Mesendoderm (in vitro differentiated cells): ENCODE measurements around the gene CATSPER3.

ENCODE experiments used
- DNase-seq: peaks from one replicate; pipeline ENCODE4 v3.0.0; 2013
- H2AK5ac ChIP-seq: 2 replicates; pipeline ENCODE4 v1.6.1; 2013; ENCODE audit warnings: low read length, inconsistent platforms
- H2BK120ac ChIP-seq: 2 replicates; pipeline ENCODE4 v1.6.1; 2013; ENCODE audit warnings: low read depth, mild to moderate bottlenecking, low read length, moderate library complexity, mixed read lengths
- H2BK15ac ChIP-seq: replicated peaks from 2 replicates; pipeline ENCODE4 v1.6.1; 2013; ENCODE audit warnings: low read depth, mild to moderate bottlenecking, moderate library complexity
- H2BK5ac ChIP-seq: 2 replicates; pipeline ENCODE4 v1.6.1; 2013; ENCODE audit warnings: low read length, inconsistent platforms
- H3K18ac ChIP-seq: 2 replicates; pipeline ENCODE4 v1.6.1; 2013; ENCODE audit warnings: mild to moderate bottlenecking, low read length, mixed read lengths
- H3K23ac ChIP-seq: one replicate; pipeline ENCODE4 v1.6.1; 2013; ENCODE audit warnings: low read length
- H3K27ac ChIP-seq: 2 replicates; pipeline ENCODE4 v1.5.1; 2013; ENCODE audit warnings: low read depth, mild to moderate bottlenecking, inconsistent platforms, low read length, moderate library complexity
- H3K27me3 ChIP-seq: 2 replicates; pipeline ENCODE4 v1.6.1; 2013; ENCODE audit warnings: low read length, control low read depth, mild to moderate bottlenecking, inconsistent platforms; ENCODE audit not compliant: insufficient read depth, poor library complexity
- H3K36me3 ChIP-seq: 2 replicates; pipeline ENCODE4 v1.6.1; 2013; ENCODE audit warnings: low read length, inconsistent platforms; ENCODE audit not compliant: control insufficient read depth, insufficient read depth
- H3K4ac ChIP-seq: one replicate; pipeline ENCODE4 v1.6.1; 2013; ENCODE audit warnings: low read depth, mild to moderate bottlenecking, low read length, moderate library complexity
- H3K4me1 ChIP-seq: 2 replicates; pipeline ENCODE4 v1.6.1; 2013; ENCODE audit warnings: low read depth, low read length, inconsistent platforms; ENCODE audit not compliant: control insufficient read depth
- H3K4me2 ChIP-seq: 2 replicates; pipeline ENCODE4 v1.6.1; 2013; ENCODE audit warnings: low read length
- H3K4me3 ChIP-seq: 2 replicates; pipeline ENCODE4 v1.5.1; 2013; ENCODE audit warnings: mild to moderate bottlenecking, low read length
- H3K56ac ChIP-seq: one replicate; pipeline ENCODE4 v1.6.1; 2013; ENCODE audit warnings: low read length
- H3K79me1 ChIP-seq: 2 replicates; pipeline ENCODE4 v1.6.1; 2013; ENCODE audit warnings: low read length, inconsistent platforms
- H3K79me2 ChIP-seq: 2 replicates; pipeline ENCODE4 v1.6.1; 2013; ENCODE audit warnings: mild to moderate bottlenecking, low read length; ENCODE audit not compliant: control insufficient read depth, insufficient read depth
- H3K9ac ChIP-seq: 2 replicates; pipeline ENCODE4 v1.6.1; 2013; ENCODE audit warnings: low read length, inconsistent platforms
- H4K5ac ChIP-seq: one replicate; pipeline ENCODE4 v1.6.1; 2013; ENCODE audit warnings: low read length
- H4K8ac ChIP-seq: one replicate; pipeline ENCODE4 v1.6.1; 2013; ENCODE audit warnings: low read depth, mild to moderate bottlenecking, control low read depth, low read length, moderate library complexity
- WGBS: extraction: QIAGEN DNeasy Blood & Tissue Kit; methylation state at CpG from one replicate; pipeline ENCODE4 v1.1.7; 2013; ENCODE audit warnings: low lambda C conversion rate, missing lambda C conversion rate; ENCODE audit not compliant: insufficient coverage; ENCODE audit errors: extremely low coverage; 5-methylcytosine and 5-hydroxymethylcytosine counted together

The CATSPER3 gene

GRCh38 chr5:135034236-135034962 is 66.7 kb downstream of the CATSPER3 start:
- Histone ChIP-seq H3K4me3 (no peak overlapping the region), H3K4ac (no peak overlapping the region)
- DNase-seq: peak; percentile 81

GRCh38 chr5:135034963-135035677 is 67.4 kb downstream of the CATSPER3 start:
- no peak overlapping the region for H3K4me2 ChIP-seq
- no peak overlapping the region for H2BK120ac ChIP-seq
- H3K23ac ChIP-seq: peak overlapping the region; percentile 89
- no peak overlapping the region for H3K4me3 ChIP-seq
- no peak overlapping the region for H2AK5ac ChIP-seq
- no peaks in the 10 kb centered on the region for H3K36me3 ChIP-seq
- no peak overlapping the region for H4K8ac ChIP-seq
- H3K27me3 ChIP-seq: peaks cover 52% of the 10 kb centered on the region
- no peak for DNase-seq
- H3K4me1 ChIP-seq: no peaks in the 10 kb centered on the region
- no peak overlapping the region for H3K9ac ChIP-seq
- no peak overlapping the region for H3K4ac ChIP-seq
- H4K5ac ChIP-seq: no peak overlapping the region
- H3K18ac ChIP-seq: no peak overlapping the region
- H2BK5ac ChIP-seq: no peak overlapping the region
- peak overlapping the region; percentile 9 for H3K56ac ChIP-seq
- no peaks in the 10 kb centered on the region for H3K79me1 ChIP-seq
- H2BK15ac ChIP-seq: no peak overlapping the region
- WGBS: no CpG with 5 or more reads among the region's 14 CpGs
- no peak overlapping the region for H3K27ac ChIP-seq
- no peaks in the 10 kb centered on the region for H3K79me2 ChIP-seq

More at GRCh38 chr5:135034236-135034962, 66.7 kb downstream of the CATSPER3 start:
- H3K4me2 ChIP-seq: peak overlapping the region; percentile 70
- H2BK15ac ChIP-seq: no peak overlapping the region
- H4K8ac ChIP-seq: no peak overlapping the region
- no peaks in the 10 kb centered on the region for H3K79me2 ChIP-seq
- WGBS: no CpG with 5 or more reads among the region's 65 CpGs
- no peak overlapping the region for H2AK5ac ChIP-seq
- H3K56ac ChIP-seq: peak overlapping the region; percentile 86
- no peak overlapping the region for H2BK120ac ChIP-seq
- H3K18ac ChIP-seq: peak overlapping the region; percentile 82
- no peak overlapping the region for H2BK5ac ChIP-seq
- H3K9ac ChIP-seq: peak overlapping the region; percentile 61
- H3K23ac ChIP-seq: no peak overlapping the region
- no peaks in the 10 kb centered on the region for H3K36me3 ChIP-seq
- peak overlapping the region; percentile 35 for H3K27ac ChIP-seq
- H3K79me1 ChIP-seq: no peaks in the 10 kb centered on the region
- H3K4me1 ChIP-seq: no peaks in the 10 kb centered on the region
- H4K5ac ChIP-seq: no peak overlapping the region
- H3K27me3 ChIP-seq: peaks cover 54% of the 10 kb centered on the region

- Histone ChIP-seq H3K27ac (no peak overlapping the region), H3K18ac (no peak overlapping the region), H3K4me3 (no peak overlapping the region), H3K9ac (no peak overlapping the region), H4K8ac (no peak overlapping the region), H3K23ac (peak overlapping the region; percentile 89), H3K56ac (no peak overlapping the region), H4K5ac (no peak overlapping the region), H2BK15ac (no peak overlapping the region), H3K27me3 (peaks cover 56% of the 10 kb centered on the region), H3K4me1 (no peaks in the 10 kb centered on the region), H2BK120ac (no peak overlapping the region), H3K79me1 (no peaks in the 10 kb centered on the region), H3K36me3 (no peaks in the 10 kb centered on the region), H3K79me2 (no peaks in the 10 kb centered on the region), H3K4me2 (no peak overlapping the region), H3K4ac (no peak overlapping the region), H2AK5ac (no peak overlapping the region), H2BK5ac (no peak overlapping the region)
- no CpG with 5 or more reads among the region's 6 CpGs for WGBS
- no peak for DNase-seq
These were observed 67.9 kb downstream of the CATSPER3 start for GRCh38 chr5:135035678-135036030.

- no peaks in the 10 kb centered on the region for H3K79me1 ChIP-seq
- no peak for DNase-seq
- H4K5ac ChIP-seq: no peak overlapping the region
- no peak overlapping the region for H4K8ac ChIP-seq
- H3K36me3 ChIP-seq: no peaks in the 10 kb centered on the region
- no peak overlapping the region for H3K4ac ChIP-seq
- no peak overlapping the region for H3K23ac ChIP-seq
- no peak overlapping the region for H3K27ac ChIP-seq
- H2AK5ac ChIP-seq: no peak overlapping the region
- no peak overlapping the region for H2BK15ac ChIP-seq
- H3K4me2 ChIP-seq: no peak overlapping the region
- no peaks in the 10 kb centered on the region for H3K79me2 ChIP-seq
- H3K4me3 ChIP-seq: no peak overlapping the region
- no peak overlapping the region for H2BK5ac ChIP-seq
- no CpG with 5 or more reads among the region's 4 CpGs for WGBS
- no peak overlapping the region for H3K9ac ChIP-seq
- H3K56ac ChIP-seq: no peak overlapping the region
- no peaks in the 10 kb centered on the region for H3K4me1 ChIP-seq
- H2BK120ac ChIP-seq: no peak overlapping the region
- H3K27me3 ChIP-seq: peaks cover 63% of the 10 kb centered on the region
- H3K18ac ChIP-seq: no peak overlapping the region
These were observed 68.7 kb downstream of the CATSPER3 start for GRCh38 chr5:135036405-135036804.

GRCh38 chr5:135037519-135038204 is 70.0 kb downstream of the CATSPER3 start:
- Histone ChIP-seq H3K27me3 (peaks cover 70% of the 10 kb centered on the region), H3K9ac (no peak overlapping the region), H4K5ac (no peak overlapping the region), H3K4me2 (no peak overlapping the region), H3K4ac (no peak overlapping the region), H2BK120ac (no peak overlapping the region), H3K79me1 (no peaks in the 10 kb centered on the region), H3K27ac (no peak overlapping the region), H3K79me2 (no peaks in the 10 kb centered on the region), H3K36me3 (no peaks in the 10 kb centered on the region), H3K56ac (no peak overlapping the region), H3K23ac (peak overlapping the region; percentile 29), H4K8ac (no peak overlapping the region), H3K4me1 (no peaks in the 10 kb centered on the region), H2BK15ac (no peak overlapping the region), H2BK5ac (no peak overlapping the region), H2AK5ac (no peak overlapping the region), H3K4me3 (no peak overlapping the region), H3K18ac (no peak overlapping the region)
- no CpG with 5 or more reads among the region's 11 CpGs for WGBS
- DNase-seq: no peak
